SK-N-SH (cell line): Measurements from ENCODE around the gene SP3. TPM values are rescaled to one million over a fixed set of nuclear protein-coding genes. Genes with fewer than 3 reads are reported as not detected.

Experiments used
- CTCF ChIA-PET: fragments of 300-600, 350-600 bp; formaldehyde crosslinking; extraction: SDS; loops from one replicate; lab custom pipeline; 2021; lab: Yijun Ruan, JAX
- POLR2A ChIA-PET: fragments of 350-600 bp; sonication (Branson Sonifier 250); formaldehyde crosslinking; extraction: SDS; loops from one replicate; lab custom pipeline; 2020; ENCODE audit warnings: antibody characterized with exemption, inconsistent platforms; lab: Yijun Ruan, JAX
- DNase-seq: peaks from one replicate; pipeline ENCODE4 v3.0.0; 2012
- H2AFZ ChIP-seq: fragments of 200-600 bp; sonication (generic); 2 replicates; pipeline ENCODE4 v1.8.1; 2016; ENCODE audit warnings: antibody characterized with exemption, mild to moderate bottlenecking, low read depth
- H3F3A ChIP-seq: fragments of 200-600 bp; sonication (generic); replicated peaks from 2 replicates; pipeline ENCODE3; 2016; ENCODE audit warnings: antibody characterized with exemption, mild to moderate bottlenecking; ENCODE audit not compliant: insufficient read depth
- H3K27ac ChIP-seq, 2 experiments: fragments of 200-500 bp in 1 of 2; fragments of 200-600 bp in 1 of 2; sonication (Bioruptor generic) in 1 of 2; sonication (generic), shearing (Covaris generic) in 1 of 2; 2 replicates each; pipeline versions ENCODE4 v1.5.1 to v1.6.1; 2014 to 2016; ENCODE audit warnings: low read depth in 2 of 2, inconsistent platforms in 1 of 2, low read length in 1 of 2, mild to moderate bottlenecking in 1 of 2, mixed read lengths in 1 of 2
- H3K27me3 ChIP-seq: fragments of 200-600 bp; sonication (generic), shearing (Covaris generic); 2 replicates; pipeline ENCODE4 v1.6.1; 2016; ENCODE audit warnings: mixed run types; ENCODE audit not compliant: insufficient read depth
- H3K36me3 ChIP-seq, 2 experiments: fragments of 200-500 bp in 1 of 2; fragments of 200-600 bp in 1 of 2; sonication (Bioruptor generic) in 1 of 2; sonication (generic) in 1 of 2; replicated peaks in 1 of 2; 2 replicates each; pipeline versions ENCODE3 to v1.5.1; 2014 to 2016; ENCODE audit warnings: low read length in 1 of 2, mild to moderate bottlenecking in 1 of 2; ENCODE audit not compliant: insufficient read depth in 2 of 2, control insufficient read depth in 1 of 2
- H3K4me1 ChIP-seq, 2 experiments: fragments of 200-500 bp in 1 of 2; fragments of 200-600 bp in 1 of 2; sonication (Bioruptor generic) in 1 of 2; sonication (generic), shearing (Covaris generic) in 1 of 2; 2 replicates each; pipeline versions ENCODE4 v1.5.1 to v1.6.1; 2014 to 2016; ENCODE audit warnings: low read depth in 1 of 2, low read length in 1 of 2, mixed run types in 1 of 2; ENCODE audit not compliant: insufficient read depth in 2 of 2, control insufficient read depth in 1 of 2
- H3K4me2 ChIP-seq: fragments of 200-600 bp; sonication (generic), shearing (Covaris generic); 2 replicates; pipeline ENCODE4 v1.6.1; 2017; ENCODE audit warnings: mixed run types
- H3K4me3 ChIP-seq, 2 experiments: fragments of 200-500 bp in 1 of 2; fragments of 200-600 bp in 1 of 2; sonication (Bioruptor generic) in 1 of 2; sonication (generic), shearing (Covaris generic) in 1 of 2; 2 replicates each; pipeline versions ENCODE4 v1.5.1 to v1.8.1; 2014 to 2016; ENCODE audit warnings: low read depth in 2 of 2, inconsistent platforms in 1 of 2, low read length in 1 of 2, mild to moderate bottlenecking in 1 of 2, mixed read lengths in 1 of 2, moderate library complexity in 1 of 2
- H3K79me2 ChIP-seq: fragments of 200-600 bp; sonication (generic); 2 replicates; pipeline ENCODE4 v1.8.1; 2017; ENCODE audit warnings: mild to moderate bottlenecking; ENCODE audit not compliant: insufficient read depth
- H3K9ac ChIP-seq: fragments of 200-600 bp; sonication (generic); 2 replicates; pipeline ENCODE4 v1.6.1; 2017; ENCODE audit warnings: mixed run types
- H3K9me2 ChIP-seq: fragments of 200-600 bp; sonication (generic); 2 replicates; pipeline ENCODE4 v1.6.1; 2017; ENCODE audit warnings: mixed run types
- H3K9me3 ChIP-seq: fragments of 200-600 bp; sonication (generic); 2 replicates; pipeline ENCODE4 v1.6.1; 2017; ENCODE audit warnings: mixed run types, mild to moderate bottlenecking, moderate library complexity
- H4K20me1 ChIP-seq: fragments of 200-600 bp; sonication (generic); 2 replicates; pipeline ENCODE4 v1.6.1; 2017; ENCODE audit warnings: mild to moderate bottlenecking, mixed run types; ENCODE audit not compliant: insufficient read depth
- FOXM1 ChIP-seq: IDR thresholded peaks from 2 replicates; pipeline ENCODE4 v1.4.0; 2012; ENCODE audit warnings: low read depth, mild to moderate bottlenecking
- JUND ChIP-seq: IDR thresholded peaks from 2 replicates; pipeline ENCODE4 v1.4.0; 2012
- SIN3A ChIP-seq: IDR thresholded peaks from 2 replicates; pipeline ENCODE4 v1.6.1; 2012; ENCODE audit warnings: low read depth, mild to moderate bottlenecking, low read length, moderate library complexity, borderline replicate concordance
- USF2 ChIP-seq: fragments of 150-350 bp; IDR thresholded peaks from 2 replicates; pipeline ENCODE4 v1.6.1; 2017; ENCODE audit warnings: antibody characterized with exemption, low read length, low read depth, borderline replicate concordance
- ZBTB33 ChIP-seq: IDR thresholded peaks from 2 replicates; pipeline ENCODE4 v1.4.0; 2012; ENCODE audit warnings: low read depth, borderline replicate concordance
- WGBS: methylation state at CpG from one replicate; pipeline ENCODE4 v1.1.6; 2017; ENCODE audit warnings: low lambda C conversion rate; 5-methylcytosine and 5-hydroxymethylcytosine counted together
- polyA plus RNA-seq, 3 experiments: library from polyadenylated mRNA; depleted of rRNA; stranded (reverse); fragments of >200 nt; gene quantifications; 2 replicates each; pipeline ENCODE4 v1.2.3, GENCODE V29; 2012

SP3 gene
- polyA plus RNA-seq, 1 of the 3 experiments (the other 2 are of a cell fraction) = 23.1 TPM

- H2AFZ ChIP-seq = no peak overlapping the region
- no peaks in the 10 kb centered on the region for H3K9me2 ChIP-seq
- TF ChIP-seq SIN3A (no peak), ZBTB33 (no peak)
- TF ChIP-seq, all 33 proteins: peak for 0
- no peaks in the 10 kb centered on the region for H4K20me1 ChIP-seq
- H3K4me2 ChIP-seq = no peak overlapping the region
- CTCF ChIA-PET = interaction anchor here (0.5 to 1.4 kb wide), 5 partner anchors 10 to 847 kb away, joined by 3 to 5 read pairs (median 3); no protein-coding TSS in a partner anchor
- no peak overlapping the region for H3K27ac ChIP-seq
- no peaks in the 10 kb centered on the region for H3K79me2 ChIP-seq
- WGBS = 63% methylated on average over 13 of the region's 13 CpGs
- peaks cover 0 to 6% of the 10 kb centered on the region in 2 experiments; a peak in 2 of 4 replicates for H3K4me1 ChIP-seq
- no peak overlapping the region for H3K9ac ChIP-seq
- H3K9me3 ChIP-seq = no peaks in the 10 kb centered on the region
- H3K36me3 ChIP-seq = no peaks in the 10 kb centered on the region
- H3K27me3 ChIP-seq = no peaks in the 10 kb centered on the region; the same call in 1 of the 2 replicates
- POLR2A ChIA-PET = no interaction called here
- no peak overlapping the region for H3K4me3 ChIP-seq
- DNase-seq = no peak
- no peaks in the 10 kb centered on the region for H3F3A ChIP-seq
These were observed 90.9 kb downstream of the SP3 start for GRCh38 chr2:173874003-173874893.

GRCh38 chr2:173872714-173873113, 92.5 kb downstream of the SP3 start:
- no peaks in the 10 kb centered on the region for H3K9me2 ChIP-seq
- H2AFZ ChIP-seq = no peak overlapping the region
- H3K4me1 ChIP-seq = peaks cover 0 to 8% of the 10 kb centered on the region in 2 experiments; a peak in 2 of 4 replicates
- H3F3A ChIP-seq = no peaks in the 10 kb centered on the region
- H4K20me1 ChIP-seq = no peaks in the 10 kb centered on the region
- H3K4me2 ChIP-seq = no peak overlapping the region
- TF ChIP-seq USF2 (no peak), FOXM1 (no peak), JUND (no peak)
- TF ChIP-seq, all 33 proteins: peak for 0
- H3K9me3 ChIP-seq = no peaks in the 10 kb centered on the region
- no peak overlapping the region for H3K27ac ChIP-seq
- DNase-seq = no peak
- POLR2A ChIA-PET = no interaction called here
- H3K9ac ChIP-seq = no peak overlapping the region
- WGBS = 78% methylated on average over 5 of the region's 5 CpGs
- H3K27me3 ChIP-seq = no peaks in the 10 kb centered on the region; the same call in 1 of the 2 replicates
- no peaks in the 10 kb centered on the region for H3K79me2 ChIP-seq
- H3K36me3 ChIP-seq = no peaks in the 10 kb centered on the region
- no peak overlapping the region for H3K4me3 ChIP-seq
- CTCF ChIA-PET = interaction anchor here (1.4 kb wide), 1 partner anchor 10 kb away, joined by 3 read pairs; no protein-coding TSS in a partner anchor
